ENCODE measurements around the gene INSRR. TPM values are rescaled to one million over a fixed set of nuclear protein-coding genes. Genes with fewer than 3 reads are reported as not detected.

The INSRR gene
- total RNA-seq, 4 donors from 2014 or later: under 0.01 to 0.60 (median 0.20) TPM

DNA sequence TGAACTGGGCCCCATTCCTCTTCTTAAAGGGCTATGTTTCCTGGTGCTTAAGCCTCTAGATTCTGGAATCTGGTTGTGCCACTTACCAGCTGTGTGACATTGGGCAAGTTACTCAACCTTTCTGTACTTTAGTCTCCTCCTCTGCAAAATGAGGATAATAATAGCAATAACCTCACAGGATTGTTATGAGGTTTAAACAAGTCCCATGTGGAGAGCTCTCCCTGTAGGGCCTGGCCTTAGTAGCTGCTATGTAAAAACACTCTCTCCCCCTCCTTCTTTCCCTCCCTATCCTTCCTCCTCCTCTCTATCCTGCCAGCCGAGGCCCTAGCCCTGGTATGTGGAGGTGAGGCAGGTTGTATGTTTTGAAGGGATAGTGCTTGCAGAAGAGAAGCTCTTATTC lies 26.4 kb upstream of the INSRR start:
- Histone ChIP-seq H3K36me3 (no peaks in the 10 kb centered on the region), H3K4me3 (no peak overlapping the region), H3K4me1 (no peaks in the 10 kb centered on the region), H3K27ac (no peak overlapping the region), H3K9me3 (no peaks in the 10 kb centered on the region), H3K27me3 (peaks cover 0 to 36% of the 10 kb centered on the region in 2 donors)
- DNase-seq (ENCODE audit: low spot score in 2 of 2): no peak
- 28 to 33% methylated on average over 1 of the region's 1 CpG for WGBS, 2 donors
- TF ChIP-seq EP300 (IDR thresholded peaks at IDR 0.05) (no peak), POLR2A (IDR thresholded peaks at IDR 0.05) (no peak)
- TF ChIP-seq, protein P1, sequence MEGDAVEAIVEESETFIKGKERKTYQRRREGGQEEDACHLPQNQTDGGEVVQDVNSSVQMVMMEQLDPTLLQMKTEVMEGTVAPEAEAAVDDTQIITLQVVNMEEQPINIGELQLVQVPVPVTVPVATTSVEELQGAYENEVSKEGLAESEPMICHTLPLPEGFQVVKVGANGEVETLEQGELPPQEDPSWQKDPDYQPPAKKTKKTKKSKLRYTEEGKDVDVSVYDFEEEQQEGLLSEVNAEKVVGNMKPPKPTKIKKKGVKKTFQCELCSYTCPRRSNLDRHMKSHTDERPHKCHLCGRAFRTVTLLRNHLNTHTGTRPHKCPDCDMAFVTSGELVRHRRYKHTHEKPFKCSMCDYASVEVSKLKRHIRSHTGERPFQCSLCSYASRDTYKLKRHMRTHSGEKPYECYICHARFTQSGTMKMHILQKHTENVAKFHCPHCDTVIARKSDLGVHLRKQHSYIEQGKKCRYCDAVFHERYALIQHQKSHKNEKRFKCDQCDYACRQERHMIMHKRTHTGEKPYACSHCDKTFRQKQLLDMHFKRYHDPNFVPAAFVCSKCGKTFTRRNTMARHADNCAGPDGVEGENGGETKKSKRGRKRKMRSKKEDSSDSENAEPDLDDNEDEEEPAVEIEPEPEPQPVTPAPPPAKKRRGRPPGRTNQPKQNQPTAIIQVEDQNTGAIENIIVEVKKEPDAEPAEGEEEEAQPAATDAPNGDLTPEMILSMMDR (IDR thresholded peaks at IDR 0.05): no peak

GRCh38 chr1:156884560-156885184 lies 25.8 kb upstream of the INSRR start:
- peaks cover 0 to 36% of the 10 kb centered on the region in 2 donors for H3K27me3 ChIP-seq
- no peak overlapping the region for H3K4me3 ChIP-seq
- no peak for DNase-seq (ENCODE audit: low spot score in 2 of 2)
- TF ChIP-seq, protein P1 (IDR thresholded peaks at IDR 0.05): no peak
- TF ChIP-seq POLR2A (IDR thresholded peaks at IDR 0.05) (no peak), EP300 (IDR thresholded peaks at IDR 0.05) (no peak)
- H3K27ac ChIP-seq: no peak overlapping the region
- no peaks in the 10 kb centered on the region for H3K36me3 ChIP-seq
- H3K4me1 ChIP-seq: no peaks in the 10 kb centered on the region
- WGBS, 2 donors: 38 to 42% methylated on average over 10 of the region's 10 CpGs
- H3K9me3 ChIP-seq: no peaks in the 10 kb centered on the region

DNA sequence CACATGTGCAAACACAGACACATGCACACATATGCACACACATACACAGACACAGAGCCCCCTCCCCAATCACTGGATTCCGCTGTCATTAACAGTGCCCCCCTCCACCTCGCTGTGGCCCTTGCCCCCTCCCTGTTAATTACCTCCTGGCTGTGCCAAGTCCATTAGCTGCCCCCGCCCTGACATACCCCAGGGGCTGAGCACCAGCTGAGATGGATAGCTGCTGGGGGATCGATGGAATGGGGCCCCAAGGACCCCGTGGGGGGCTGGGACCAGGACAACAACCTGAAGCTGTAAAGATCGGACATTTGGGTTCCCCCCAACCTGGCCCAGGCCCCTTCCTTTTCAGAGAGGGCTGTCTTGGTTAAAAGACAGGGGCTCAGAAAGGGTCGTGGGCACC lies 25.0 kb upstream of the INSRR start:
- Histone ChIP-seq H3K27ac (no peak overlapping the region), H3K27me3 (peaks cover 0 to 32% of the 10 kb centered on the region in 2 donors)
- TF ChIP-seq, protein P1 (IDR thresholded peaks at IDR 0.05): no peak
- TF ChIP-seq EP300 (IDR thresholded peaks at IDR 0.05): no peak
- no peak for TF ChIP-seq POLR2A (IDR thresholded peaks at IDR 0.05)

GRCh38 chr1:156882543-156882942 lies 23.6 kb upstream of the INSRR start:
- Histone ChIP-seq H3K9me3 (no peaks in the 10 kb centered on the region), H3K27me3 (peaks cover 0 to 32% of the 10 kb centered on the region in 2 donors), H3K4me3 (no peak overlapping the region), H3K4me1 (no peaks in the 10 kb centered on the region), H3K36me3 (no peaks in the 10 kb centered on the region), H3K27ac (no peak overlapping the region)
- DNase-seq (ENCODE audit: low spot score in 2 of 2): no peak
- TF ChIP-seq POLR2A (IDR thresholded peaks at IDR 0.05) (no peak), EP300 (IDR thresholded peaks at IDR 0.05) (no peak)
- TF ChIP-seq, protein P1 (IDR thresholded peaks at IDR 0.05): no peak
- WGBS, 2 donors: 54 to 69% methylated on average over 3 of the region's 3 CpGs

More for the DNA sequence above, 25.0 kb upstream of the INSRR start:
- H3K9me3 ChIP-seq: no peaks in the 10 kb centered on the region
- H3K36me3 ChIP-seq: no peaks in the 10 kb centered on the region
- DNase-seq (ENCODE audit: low spot score in 2 of 2): no peak
- H3K4me1 ChIP-seq: no peaks in the 10 kb centered on the region
- H3K4me3 ChIP-seq: no peak overlapping the region
- 58 to 60% methylated on average over 7 of the region's 7 CpGs for WGBS, 2 donors

DNA sequence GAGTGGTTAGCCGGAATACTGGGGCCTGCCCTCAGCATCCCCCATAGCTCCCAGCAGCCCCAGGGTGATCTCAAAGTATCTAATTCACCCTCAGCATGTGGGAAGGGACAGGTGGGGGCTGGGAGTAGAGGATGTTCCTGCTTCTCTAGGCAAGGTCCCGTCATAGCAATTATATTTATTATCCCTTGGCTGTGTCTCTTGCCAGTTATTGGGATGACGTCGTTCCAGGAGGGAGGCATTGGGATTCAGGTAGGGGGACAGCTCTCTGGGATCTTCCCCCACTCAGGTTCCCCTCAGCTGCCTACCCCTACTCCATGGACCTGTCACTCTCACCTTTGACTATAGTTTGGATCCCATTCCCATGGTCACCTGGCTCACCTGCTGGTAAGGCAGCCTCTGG lies 22.7 kb upstream of the INSRR start:
- no peaks in the 10 kb centered on the region for H3K9me3 ChIP-seq
- WGBS, 2 donors: 77 to 82% methylated on average over 4 of the region's 4 CpGs
- TF ChIP-seq, protein P1 (IDR thresholded peaks at IDR 0.05): no peak
- TF ChIP-seq POLR2A (IDR thresholded peaks at IDR 0.05) (no peak), EP300 (IDR thresholded peaks at IDR 0.05) (no peak)

More for the DNA sequence above, 22.7 kb upstream of the INSRR start:
- H3K27me3 ChIP-seq: peaks cover 0 to 39% of the 10 kb centered on the region in 2 donors
- no peak for DNase-seq (ENCODE audit: low spot score in 2 of 2)
- no peak overlapping the region for H3K4me3 ChIP-seq
- H3K27ac ChIP-seq: no peak overlapping the region
- H3K4me1 ChIP-seq: no peaks in the 10 kb centered on the region
- no peaks in the 10 kb centered on the region for H3K36me3 ChIP-seq
